Mucosa of descending colon (tissue), 3 donors: ENCODE results near the gene TSPAN11. TPM values are rescaled to one million over a fixed set of nuclear protein-coding genes. Genes with fewer than 3 reads are reported as not detected.

ENCODE experiments used
- ATAC-seq: fragments of 200-7000 bp; cut with Tn5 transposase; one replicate; pipeline ENCODE4 v1.9.1; 2020; ENCODE audit warnings: mild to moderate bottlenecking, moderate library complexity
- DNase-seq, 3 donors: peaks; one replicate each; pipeline ENCODE4 v3.0.0-alpha.2; 2020
- H3K36me3 ChIP-seq: fragments of 200-600 bp; one replicate; pipeline ENCODE4 v1.8.0; 2021; ENCODE audit warnings: low read depth, mild to moderate bottlenecking
- H3K4me1 ChIP-seq: fragments of 200-600 bp; one replicate; pipeline ENCODE4 v1.8.0; 2021; ENCODE audit warnings: low read depth, mild to moderate bottlenecking
- H3K4me3 ChIP-seq: fragments of 200-600 bp; one replicate; pipeline ENCODE4 v1.8.0; 2021; ENCODE audit warnings: mild to moderate bottlenecking
- H3K9me3 ChIP-seq: fragments of 200-600 bp; one replicate; pipeline ENCODE4 v1.8.0; 2021; ENCODE audit warnings: mild to moderate bottlenecking
- CTCF ChIP-seq: fragments of 200-600 bp; IDR thresholded peaks from one replicate; pipeline ENCODE4 v1.8.0; 2022; ENCODE audit warnings: antibody characterized with exemption, mild to moderate bottlenecking
- intact Hi-C, 2 donors: fragments of 100-400 bp; cut with DNase I in 1 of 2; cut with micrococcal nuclease in 1 of 2; formaldehyde crosslinking; loops; one replicate each; pipeline versions ENCODE4 v1.11.0 to v1.11.1; 2022; cut with DNase I, micrococcal nuclease
- total RNA-seq, 3 donors: library from RNA; stranded (reverse); fragmentation: NEBNext Ultra II Directional in 2 of 3; extraction: Animal tissue kit (Norgen Biotek cat#: 25700) in 2 of 3; gene quantifications; one replicate each; pipeline versions ENCODE4 v1.2.1 to v1.2.4, GENCODE V29; 2021 to 2023
- donor health status: DM: no; HTN: no; CAD: no; lungs with moderate emphysema.
- donor health status: DM: no; HTN: no; CAD: no.
- donor health status: DM: no; HTN: yes; CAD: no.

Gene TSPAN11
- total RNA-seq, 3 donors from 2014 or later: 3.2 to 19.9 (median 4.2) TPM

- TF ChIP-seq CTCF: no peak
- no peak for DNase-seq
- intact Hi-C loops: no loop called here
- Histone ChIP-seq H3K4me3 (no peak overlapping the region), H3K36me3 (no peaks in the 10 kb centered on the region), H3K4me1 (no peaks in the 10 kb centered on the region), H3K9me3 (no peaks in the 10 kb centered on the region)
- no peak for ATAC-seq
These were observed 67.7 kb downstream of the TSPAN11 start for GRCh38 chr12:30994274-30994673.

- H3K4me1 ChIP-seq: no peaks in the 10 kb centered on the region
- intact Hi-C loops: no loop called here
- DNase-seq: peak in 1 of 3 donors; percentile 22
- no peaks in the 10 kb centered on the region for H3K9me3 ChIP-seq
- peak; percentile 25 for ATAC-seq
- H3K4me3 ChIP-seq: no peak overlapping the region
- TF ChIP-seq CTCF: no peak
- H3K36me3 ChIP-seq: no peaks in the 10 kb centered on the region
These were observed 69.7 kb downstream of the TSPAN11 start for GRCh38 chr12:30996255-30996654.

- H3K4me3 ChIP-seq: no peak overlapping the region
- ATAC-seq: no peak
- no peaks in the 10 kb centered on the region for H3K9me3 ChIP-seq
- no peaks in the 10 kb centered on the region for H3K4me1 ChIP-seq
- DNase-seq: no peak
- H3K36me3 ChIP-seq: no peaks in the 10 kb centered on the region
- TF ChIP-seq CTCF: no peak
- intact Hi-C loops: no loop called here
These were observed 70.2 kb downstream of the TSPAN11 start for GRCh38 chr12:30996752-30997151.

GRCh38 chr12:30997685-30998440, 71.3 kb downstream of the TSPAN11 start:
- DNase-seq (peak in 1 of 3 donors; percentile 12), ATAC-seq (no peak)
- Histone ChIP-seq H3K9me3 (no peaks in the 10 kb centered on the region), H3K36me3 (no peaks in the 10 kb centered on the region), H3K4me1 (no peaks in the 10 kb centered on the region), H3K4me3 (no peak overlapping the region)
- no peak for TF ChIP-seq CTCF
- intact Hi-C loops: no loop called here

- ATAC-seq: no peak
- intact Hi-C loops: no loop called here
- Histone ChIP-seq H3K4me1 (no peaks in the 10 kb centered on the region), H3K9me3 (no peaks in the 10 kb centered on the region), H3K36me3 (no peaks in the 10 kb centered on the region), H3K4me3 (no peak overlapping the region)
- no peak for DNase-seq
- no peak for TF ChIP-seq CTCF
These were observed 72.5 kb downstream of the TSPAN11 start for GRCh38 chr12:30999011-30999410.
